Cardiac muscle cell (in vitro differentiated cells and primary cell): ENCODE measurements around the gene NCOR2. TPM values are rescaled to one million over a fixed set of nuclear protein-coding genes. Genes with fewer than 3 reads are reported as not detected.

Source experiments
- DNase-seq, 2 donors: peaks; one replicate each; pipeline versions ENCODE4 v3.0.0 to v3.0.0-alpha.2; 2010 to 2017; ENCODE audit warnings: low read depth in 1 of 2, low spot score in 1 of 2
- H3K27ac ChIP-seq: fragments of 200-600 bp; sonication (generic); 2 replicates; pipeline ENCODE4 v1.5.1; 2016
- H3K27me3 ChIP-seq: fragments of 200-600 bp; sonication (generic); 2 replicates; pipeline ENCODE4 v1.6.0; 2016; ENCODE audit warnings: control low read depth
- H3K36me3 ChIP-seq: fragments of 200-600 bp; sonication (generic); 2 replicates; pipeline ENCODE4 v1.5.1; 2016; ENCODE audit warnings: control low read depth
- H3K4me1 ChIP-seq: fragments of 200-600 bp; sonication (generic); 2 replicates; pipeline ENCODE4 v1.8.1; 2017; ENCODE audit warnings: low read depth, mild to moderate bottlenecking, mixed run types
- H3K4me3 ChIP-seq: fragments of 200-600 bp; sonication (generic); 2 replicates; pipeline ENCODE4 v1.5.1; 2016; ENCODE audit warnings: mild to moderate bottlenecking
- H3K9me3 ChIP-seq: fragments of 200-600 bp; sonication (generic); 2 replicates; pipeline ENCODE4 v1.5.1; 2017; ENCODE audit warnings: low read depth, mild to moderate bottlenecking, control low read depth
- polyA plus RNA-seq: library from polyadenylated mRNA; unstranded; fragments of >200 nt; fragmentation: Nextera tagmentation; extraction: Ambion mirVana; gene quantifications from 2 replicates; pipeline ENCODE4 v1.2.1, GENCODE V29; 2016
- total RNA-seq: library from RNA; depleted of rRNA; stranded (reverse); fragments of >200 nt; gene quantifications from 2 replicates; pipeline ENCODE4 v1.2.3, GENCODE V29; 2016
- TF ChIP-seq, protein P1 (sequence below): IDR thresholded peaks from 2 replicates; pipeline ENCODE4 v1.5.1; 2012; ENCODE audit warnings: low read depth, mild to moderate bottlenecking, low read length

Gene NCOR2
- total and polyA plus RNA-seq, 2 experiments from 2014 or later: 98.5 to 113 TPM

GRCh38 chr12:124582108-124582424 lies 14.7 kb upstream of the NCOR2 start:
- TF ChIP-seq, protein P1, sequence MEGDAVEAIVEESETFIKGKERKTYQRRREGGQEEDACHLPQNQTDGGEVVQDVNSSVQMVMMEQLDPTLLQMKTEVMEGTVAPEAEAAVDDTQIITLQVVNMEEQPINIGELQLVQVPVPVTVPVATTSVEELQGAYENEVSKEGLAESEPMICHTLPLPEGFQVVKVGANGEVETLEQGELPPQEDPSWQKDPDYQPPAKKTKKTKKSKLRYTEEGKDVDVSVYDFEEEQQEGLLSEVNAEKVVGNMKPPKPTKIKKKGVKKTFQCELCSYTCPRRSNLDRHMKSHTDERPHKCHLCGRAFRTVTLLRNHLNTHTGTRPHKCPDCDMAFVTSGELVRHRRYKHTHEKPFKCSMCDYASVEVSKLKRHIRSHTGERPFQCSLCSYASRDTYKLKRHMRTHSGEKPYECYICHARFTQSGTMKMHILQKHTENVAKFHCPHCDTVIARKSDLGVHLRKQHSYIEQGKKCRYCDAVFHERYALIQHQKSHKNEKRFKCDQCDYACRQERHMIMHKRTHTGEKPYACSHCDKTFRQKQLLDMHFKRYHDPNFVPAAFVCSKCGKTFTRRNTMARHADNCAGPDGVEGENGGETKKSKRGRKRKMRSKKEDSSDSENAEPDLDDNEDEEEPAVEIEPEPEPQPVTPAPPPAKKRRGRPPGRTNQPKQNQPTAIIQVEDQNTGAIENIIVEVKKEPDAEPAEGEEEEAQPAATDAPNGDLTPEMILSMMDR: no peak
- Histone ChIP-seq H3K27ac (no peak overlapping the region), H3K9me3 (no peaks in the 10 kb centered on the region), H3K36me3 (no peaks in the 10 kb centered on the region), H3K4me3 (no peak overlapping the region), H3K27me3 (no peaks in the 10 kb centered on the region), H3K4me1 (no peaks in the 10 kb centered on the region)
- DNase-seq: no peak

- TF ChIP-seq, protein P1: no peak
- Histone ChIP-seq H3K27me3 (no peaks in the 10 kb centered on the region), H3K9me3 (no peaks in the 10 kb centered on the region), H3K27ac (no peak overlapping the region), H3K36me3 (no peaks in the 10 kb centered on the region), H3K4me3 (no peak overlapping the region), H3K4me1 (no peaks in the 10 kb centered on the region)
- DNase-seq: peak in 1 of 2 donors; percentile 65
These were observed 14.1 kb upstream of the NCOR2 start for GRCh38 chr12:124581307-124582107.

- Histone ChIP-seq H3K4me3 (no peak overlapping the region), H3K27ac (no peak overlapping the region), H3K27me3 (no peaks in the 10 kb centered on the region), H3K9me3 (no peaks in the 10 kb centered on the region), H3K4me1 (no peaks in the 10 kb centered on the region), H3K36me3 (no peaks in the 10 kb centered on the region)
- TF ChIP-seq, protein P1: no peak
- DNase-seq: no peak
These were observed 12.6 kb upstream of the NCOR2 start for GRCh38 chr12:124579921-124580517.

GRCh38 chr12:124578854-124579253 lies 11.4 kb upstream of the NCOR2 start:
- no peaks in the 10 kb centered on the region for H3K36me3 ChIP-seq
- no peaks in the 10 kb centered on the region for H3K9me3 ChIP-seq
- DNase-seq: no peak
- H3K4me3 ChIP-seq: no peak overlapping the region
- TF ChIP-seq, protein P1: no peak
- no peaks in the 10 kb centered on the region for H3K27me3 ChIP-seq
- no peaks in the 10 kb centered on the region for H3K4me1 ChIP-seq
- H3K27ac ChIP-seq: no peak overlapping the region

DNA sequence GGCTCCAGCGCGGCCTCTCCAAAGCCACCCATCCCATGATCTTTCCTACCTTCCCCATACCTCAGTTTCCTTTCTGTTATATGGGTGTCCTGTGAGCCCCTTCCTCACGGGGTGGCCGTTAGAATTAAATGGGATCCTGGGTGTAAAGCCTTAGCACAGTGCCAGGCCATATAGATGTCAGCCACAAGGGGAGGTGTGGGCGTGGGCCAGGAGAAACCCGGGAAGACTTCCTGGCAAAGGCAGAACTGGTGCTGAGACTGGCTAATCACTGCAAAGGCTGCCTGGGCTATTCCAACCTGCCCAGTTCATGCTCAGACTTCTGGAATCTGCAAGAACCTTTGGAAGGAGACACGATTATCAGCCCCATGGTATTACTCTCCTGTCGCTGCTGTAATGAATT lies 11.0 kb upstream of the NCOR2 start:
- Histone ChIP-seq H3K4me3 (no peak overlapping the region), H3K9me3 (no peaks in the 10 kb centered on the region), H3K27ac (no peak overlapping the region), H3K4me1 (no peaks in the 10 kb centered on the region), H3K27me3 (no peaks in the 10 kb centered on the region), H3K36me3 (no peaks in the 10 kb centered on the region)
- TF ChIP-seq, protein P1: no peak
- DNase-seq: no peak
